RWPE2 (cell line): ENCODE measurements around the gene NOC4L.

Source experiments
- ATAC-seq: fragments of 200-7000 bp; cut with Tn5 transposase; 3 replicates; pipeline ENCODE4 v1.9.1; 2021; ENCODE audit warnings: low read depth
- DNase-seq: peaks from one replicate; pipeline ENCODE4 v3.0.0-alpha.2; 2020; ENCODE audit warnings: low spot score
- H3K27ac ChIP-seq: fragments of 450-650 bp; 2 replicates; pipeline ENCODE4 v1.5.1; 2017; ENCODE audit warnings: mild to moderate bottlenecking; ENCODE audit not compliant: poor library complexity, severe bottlenecking
- H3K27me3 ChIP-seq: fragments of 250-450 bp; sonication (Bioruptor Pico); 2 replicates; pipeline ENCODE4 v1.5.1; 2021; ENCODE audit warnings: mild to moderate bottlenecking, moderate library complexity; ENCODE audit not compliant: insufficient read depth, poor library complexity, severe bottlenecking
- H3K36me3 ChIP-seq: fragments of 250-450 bp; sonication (Bioruptor Pico); 2 replicates; pipeline ENCODE4 v1.5.1; 2020; ENCODE audit warnings: low read depth, mild to moderate bottlenecking, moderate library complexity
- H3K4me1 ChIP-seq: fragments of 250-450 bp; sonication (Bioruptor Pico); 2 replicates; pipeline ENCODE4 v1.5.1; 2021; ENCODE audit warnings: mild to moderate bottlenecking, moderate library complexity; ENCODE audit not compliant: insufficient read depth, poor library complexity, severe bottlenecking
- H3K4me3 ChIP-seq: fragments of 250-450 bp; sonication (Bioruptor Pico); 2 replicates; pipeline ENCODE4 v1.5.1; 2021; ENCODE audit warnings: mild to moderate bottlenecking, moderate library complexity; ENCODE audit not compliant: severe bottlenecking
- H3K9me3 ChIP-seq: fragments of 250-450 bp; sonication (Bioruptor Pico); 2 replicates; pipeline ENCODE4 v1.5.1; 2021; ENCODE audit warnings: mild to moderate bottlenecking, moderate library complexity; ENCODE audit not compliant: severe bottlenecking
- CTCF ChIP-seq: fragments of 450-650 bp; IDR thresholded peaks from one replicate; pipeline ENCODE4 v1.5.1; 2017; ENCODE audit warnings: mild to moderate bottlenecking, moderate library complexity; ENCODE audit not compliant: poor library complexity, severe bottlenecking

Gene NOC4L

GRCh38 chr12:132130690-132131089 is 13.6 kb upstream of the NOC4L start:
- DNase-seq: no peak
- Histone ChIP-seq H3K9me3 (no peaks in the 10 kb centered on the region), H3K36me3 (peaks cover 26% of the 10 kb centered on the region), H3K27ac (no peak overlapping the region), H3K4me3 (no peak overlapping the region), H3K4me1 (no peaks in the 10 kb centered on the region), H3K27me3 (no peaks in the 10 kb centered on the region)
- no peak for ATAC-seq
- TF ChIP-seq CTCF: no peak

- ATAC-seq (no peak), DNase-seq (no peak)
- no peaks in the 10 kb centered on the region for H3K27me3 ChIP-seq
- peaks cover 21% of the 10 kb centered on the region for H3K36me3 ChIP-seq
- no peak for TF ChIP-seq CTCF
- H3K9me3 ChIP-seq: no peaks in the 10 kb centered on the region
- H3K4me3 ChIP-seq: no peak overlapping the region
- H3K27ac ChIP-seq: no peak overlapping the region
- no peaks in the 10 kb centered on the region for H3K4me1 ChIP-seq
Observed at GRCh38 chr12:132131229-132131628, 13.0 kb upstream of the NOC4L start.

GRCh38 chr12:132131952-132132351 is 12.3 kb upstream of the NOC4L start:
- DNase-seq (no peak), ATAC-seq (no peak)
- H3K27me3 ChIP-seq: no peaks in the 10 kb centered on the region
- no peaks in the 10 kb centered on the region for H3K4me1 ChIP-seq
- no peaks in the 10 kb centered on the region for H3K9me3 ChIP-seq
- peaks cover 13% of the 10 kb centered on the region for H3K36me3 ChIP-seq
- no peak overlapping the region for H3K27ac ChIP-seq
- TF ChIP-seq CTCF: no peak
- no peak overlapping the region for H3K4me3 ChIP-seq

- no peaks in the 10 kb centered on the region for H3K9me3 ChIP-seq
- no peak for TF ChIP-seq CTCF
- H3K36me3 ChIP-seq: peaks cover 6% of the 10 kb centered on the region; the same call in 1 of the 2 replicates
- H3K27ac ChIP-seq: no peak overlapping the region
- no peak for DNase-seq
- no peak overlapping the region for H3K4me3 ChIP-seq
- ATAC-seq: no peak
- H3K27me3 ChIP-seq: no peaks in the 10 kb centered on the region
- no peaks in the 10 kb centered on the region for H3K4me1 ChIP-seq
Observed at GRCh38 chr12:132132609-132133430, 11.4 kb upstream of the NOC4L start.
